T-helper 22 cell (primary cell): Measurements from ENCODE around the gene TDP2.
"Not testable (repeated sequence)": the region's sequence is repeated elsewhere in the genome, so short reads cannot be mapped to it uniquely, and the experiment has no call there.

Experiments
- DNase-seq: peaks from one replicate; pipeline ENCODE4 v3.0.0-alpha.2; 2020; ENCODE audit warnings: low read depth

Gene TDP2, protein sequence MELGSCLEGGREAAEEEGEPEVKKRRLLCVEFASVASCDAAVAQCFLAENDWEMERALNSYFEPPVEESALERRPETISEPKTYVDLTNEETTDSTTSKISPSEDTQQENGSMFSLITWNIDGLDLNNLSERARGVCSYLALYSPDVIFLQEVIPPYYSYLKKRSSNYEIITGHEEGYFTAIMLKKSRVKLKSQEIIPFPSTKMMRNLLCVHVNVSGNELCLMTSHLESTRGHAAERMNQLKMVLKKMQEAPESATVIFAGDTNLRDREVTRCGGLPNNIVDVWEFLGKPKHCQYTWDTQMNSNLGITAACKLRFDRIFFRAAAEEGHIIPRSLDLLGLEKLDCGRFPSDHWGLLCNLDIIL

DNA sequence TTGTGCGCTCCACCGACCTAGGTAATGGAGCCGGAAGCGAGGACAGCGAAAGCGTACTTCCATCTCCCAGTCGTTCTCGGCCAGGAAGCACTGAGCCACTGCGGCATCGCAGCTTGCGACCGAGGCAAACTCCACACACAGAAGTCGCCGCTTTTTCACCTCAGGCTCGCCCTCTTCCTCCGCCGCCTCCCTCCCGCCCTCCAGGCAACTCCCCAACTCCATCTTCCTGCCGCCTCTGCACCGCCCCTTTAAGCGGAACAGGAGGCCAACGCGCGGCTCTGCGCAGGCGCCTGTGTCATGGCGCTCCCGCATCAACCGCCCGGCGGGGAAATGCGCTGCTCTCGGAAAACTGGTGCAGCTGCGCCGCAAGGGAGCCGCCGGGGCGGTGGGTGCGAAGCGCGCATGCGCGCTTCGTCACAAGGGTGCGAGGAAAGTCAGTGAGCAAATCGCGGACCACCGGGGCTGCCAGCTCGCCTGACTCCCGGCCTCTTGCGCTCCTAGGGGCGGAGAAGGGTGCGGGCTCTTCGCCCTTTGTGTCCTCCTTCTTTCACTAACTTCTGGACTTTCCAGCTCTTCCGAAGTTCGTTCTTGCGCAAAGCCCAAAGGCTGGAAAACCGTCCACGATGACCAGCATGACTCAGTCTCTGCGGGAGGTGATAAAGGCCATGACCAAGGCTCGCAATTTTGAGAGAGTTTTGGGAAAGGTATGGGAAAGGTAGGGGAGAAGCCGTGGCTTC, at the start of gene TDP2, which contains the start of gene ACOT13:
TDP2 (minus strand) TSS at position 259 of the 737 bp plus-strand sequence; CDS start at position 222, 37 bp downstream.
ACOT13 (plus strand) TSS at position 437 of the 737 bp plus-strand sequence; CDS start at position 624, 187 bp downstream.
- DNase-seq: peak; percentile 96

GRCh38 chr6:24710519-24711303, 44.0 kb upstream of the TDP2 start:
- no peak for DNase-seq

GRCh38 chr6:24709014-24709711, 42.5 kb upstream of the TDP2 start:
- DNase-seq: no peak

GRCh38 chr6:24708612-24709011, 41.9 kb upstream of the TDP2 start:
- no peak for DNase-seq

GRCh38 chr6:24704468-24704867, 37.8 kb upstream of the TDP2 start:
- DNase-seq: no peak

GRCh38 chr6:24702720-24703282, 36.1 kb upstream of the TDP2 start:
- DNase-seq: no peak

DNA sequence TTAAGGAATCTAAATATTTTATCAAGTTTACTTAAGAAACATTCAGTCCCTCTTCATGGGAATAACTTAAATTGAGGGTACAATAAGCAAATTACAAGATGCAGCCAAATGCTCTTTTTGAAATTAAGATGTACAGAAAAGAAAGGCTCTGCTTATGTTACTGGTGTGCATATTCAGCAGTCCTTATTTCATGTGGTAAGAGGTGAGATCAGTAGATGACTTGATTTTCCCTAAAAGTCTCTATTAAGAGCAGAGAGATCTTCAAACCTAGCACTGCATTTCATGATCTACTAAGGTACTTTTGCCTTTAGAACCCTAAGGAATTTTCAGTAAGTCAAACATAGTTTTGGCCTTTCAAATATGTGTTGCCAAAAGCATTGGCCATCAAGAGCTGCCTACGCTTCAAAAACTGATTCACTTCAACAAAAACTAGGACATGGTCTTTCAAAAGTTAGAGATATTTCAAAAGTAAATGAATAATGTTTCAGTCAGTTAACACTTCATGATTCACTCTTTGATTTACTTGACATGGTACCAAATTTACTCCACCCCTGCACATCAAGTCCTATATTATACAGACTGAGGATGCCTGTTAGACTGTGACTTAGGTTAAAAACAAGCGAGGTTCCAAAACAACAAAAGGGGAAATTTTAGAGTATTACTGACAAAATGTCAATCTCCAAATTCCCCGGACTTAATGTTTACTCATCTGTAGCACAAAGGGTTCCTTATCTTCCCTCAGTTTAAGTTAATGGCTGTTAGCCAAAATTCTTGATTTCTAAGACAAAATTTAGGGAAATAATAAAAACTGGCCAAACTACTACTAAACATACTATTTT, 33.0 kb upstream of the TDP2 start:
- no peak for DNase-seq

DNA sequence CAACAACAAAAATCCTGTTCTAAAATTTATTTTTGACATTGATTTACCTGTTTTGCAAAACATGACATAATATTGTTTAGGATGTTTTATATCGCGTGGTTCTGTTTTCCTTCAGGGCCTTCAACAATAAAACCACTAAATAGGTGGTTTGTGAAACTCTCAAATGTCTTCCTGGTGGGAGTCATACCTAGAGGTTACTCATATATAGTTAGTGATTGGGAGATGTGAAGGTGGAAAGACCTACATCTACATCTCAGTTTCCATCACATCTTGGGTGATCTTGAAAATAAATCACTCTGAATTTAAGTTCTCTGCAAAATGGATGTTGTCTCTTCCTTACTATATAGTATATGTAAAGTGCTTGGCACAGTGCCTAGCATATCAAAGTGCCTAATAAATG, 29.4 kb upstream of the TDP2 start:
- DNase-seq: no peak

- DNase-seq: not testable (repeated sequence)
Measured at GRCh38 chr6:24695635-24696034, 28.9 kb upstream of the TDP2 start.

DNA sequence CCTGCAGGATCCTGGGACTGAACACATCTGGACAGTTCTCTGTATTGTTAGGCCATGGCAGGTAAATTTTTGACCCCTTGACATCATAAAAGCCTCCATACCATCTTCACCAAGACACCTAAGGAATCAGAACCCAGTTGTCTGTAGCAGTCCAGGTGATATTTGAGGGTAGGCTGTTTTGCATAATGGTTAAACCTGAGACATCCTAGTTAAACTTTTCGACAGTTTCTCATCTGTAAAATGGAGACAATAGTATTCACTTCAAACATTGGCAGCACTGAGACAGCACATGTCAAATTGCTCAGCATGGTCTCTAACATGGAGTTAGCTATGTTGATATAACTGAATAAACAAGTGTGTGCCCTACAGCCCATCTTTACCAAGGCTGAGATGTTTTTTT, 27.5 kb upstream of the TDP2 start:
- no peak for DNase-seq

GRCh38 chr6:24692848-24693592, 26.3 kb upstream of the TDP2 start:
- DNase-seq: no peak

DNA sequence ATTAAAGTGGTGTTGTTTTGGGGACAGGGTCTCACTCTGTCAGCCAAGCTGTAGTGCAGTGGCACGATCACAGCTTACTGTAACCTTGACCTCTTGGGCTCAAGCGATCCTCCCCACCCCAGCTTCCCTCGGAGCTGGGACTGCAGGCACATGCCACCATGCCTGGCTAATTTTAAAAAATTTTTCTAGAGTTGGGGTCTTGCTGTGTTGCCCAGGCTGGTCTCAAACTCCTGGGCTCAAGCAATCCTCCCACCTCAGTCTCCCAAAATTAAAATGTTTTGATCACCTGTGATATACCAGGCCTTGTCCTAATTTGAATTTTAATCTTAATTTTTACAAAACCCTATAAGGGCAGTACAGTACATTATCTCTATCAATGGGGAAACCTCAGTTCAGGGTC, 25.7 kb upstream of the TDP2 start:
- DNase-seq: no peak

DNA sequence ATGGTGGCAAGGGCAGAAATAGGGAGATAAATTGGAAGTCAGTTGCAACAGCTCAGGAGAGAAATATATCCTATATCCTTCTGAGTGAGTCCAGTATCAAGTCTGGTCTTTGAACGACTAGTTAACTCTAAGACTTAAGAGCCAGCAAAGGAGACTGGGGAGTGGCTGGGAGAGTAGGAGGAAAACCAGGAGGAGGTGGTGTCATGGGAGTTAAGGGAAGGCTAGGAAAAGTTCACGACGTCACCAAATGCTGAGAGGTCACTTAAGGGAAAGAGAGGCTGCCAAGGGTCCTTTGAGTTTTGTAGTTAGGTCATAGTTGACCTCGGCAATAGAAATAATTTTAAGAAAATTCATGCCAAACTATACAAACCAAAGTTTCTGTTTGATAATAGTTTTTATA, 25.3 kb upstream of the TDP2 start:
- no peak for DNase-seq

GRCh38 chr6:24691550-24691949, 24.9 kb upstream of the TDP2 start:
- DNase-seq: no peak

DNA sequence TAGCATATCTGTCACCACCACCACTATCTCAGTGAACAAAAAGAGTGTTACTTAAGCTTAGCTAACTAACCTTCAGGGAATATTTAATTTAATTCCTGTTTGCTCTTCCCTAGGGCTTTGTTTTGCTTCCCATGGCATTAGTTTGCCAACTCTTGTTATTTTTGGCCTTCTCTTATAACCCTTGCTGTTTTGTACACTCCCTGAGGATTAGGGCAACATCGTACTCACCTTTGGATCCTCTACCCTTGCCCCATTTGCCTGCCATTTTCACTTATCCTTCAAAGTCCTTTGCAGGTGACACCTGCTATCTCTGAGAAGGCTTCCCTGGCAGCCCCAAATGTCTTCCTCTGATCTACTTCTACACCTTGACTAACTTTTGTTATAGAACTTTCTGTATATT, 23.9 kb upstream of the TDP2 start:
- DNase-seq: no peak

- no peak for DNase-seq
Measured at GRCh38 chr6:24689964-24690363, 23.3 kb upstream of the TDP2 start.

- no peak for DNase-seq
Measured at GRCh38 chr6:24686946-24687345, 20.2 kb upstream of the TDP2 start.

DNA sequence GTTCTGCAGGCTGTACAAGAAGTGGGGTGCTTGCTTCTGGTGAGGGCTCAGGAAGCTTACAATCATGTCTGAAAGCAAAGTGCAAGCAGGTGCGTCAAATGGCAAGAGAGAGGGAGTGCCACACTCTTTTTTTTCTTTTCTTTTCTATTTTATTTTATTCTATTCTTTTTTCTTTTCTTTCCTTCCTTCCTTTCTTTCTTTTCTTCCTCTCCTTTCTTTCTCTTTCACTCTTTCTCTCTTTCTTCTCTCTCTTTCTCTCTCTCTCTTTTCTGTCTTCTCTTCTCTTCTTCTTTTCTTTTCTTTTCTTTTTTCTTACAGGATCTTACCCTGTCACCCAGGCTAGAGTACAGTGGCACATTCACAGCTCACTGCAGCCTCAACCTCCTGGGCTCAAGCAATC, 19.7 kb upstream of the TDP2 start:
- no peak for DNase-seq

- no peak for DNase-seq
Measured at GRCh38 chr6:24683297-24684296, 16.9 kb upstream of the TDP2 start.
